Keratinocyte (primary cell): Measurements from ENCODE around the gene GPR157. TPM values are rescaled to one million over a fixed set of nuclear protein-coding genes. Genes with fewer than 3 reads are reported as not detected.
"Not testable (repeated sequence)": the region's sequence is repeated elsewhere in the genome, so short reads cannot be mapped to it uniquely, and the experiment has no call there.

Experiments
- DNase-seq: peaks from one replicate; pipeline ENCODE4 v3.0.0-alpha.2; 2011; ENCODE audit warnings: low read depth, missing footprints, low spot score
- FAIRE-seq: peaks from 2 replicates; lab custom pipeline; 2011; peaks lifted over from hg19 to GRCh38; lab: Jason Lieb, UNC
- H2AFZ ChIP-seq: 2 replicates; pipeline ENCODE4 v1.6.0; 2012; ENCODE audit warnings: low read length, control low read depth, inconsistent platforms; ENCODE audit not compliant: control insufficient read depth
- H3K27ac ChIP-seq: 2 replicates; pipeline ENCODE4 v1.5.1; 2011; ENCODE audit warnings: low read length; ENCODE audit not compliant: control insufficient read depth, insufficient read depth
- H3K27me3 ChIP-seq: 3 replicates; pipeline ENCODE4 v1.6.0; 2011; ENCODE audit warnings: low read length; ENCODE audit not compliant: control insufficient read depth, insufficient read depth; ENCODE audit errors: extremely low read depth
- H3K36me3 ChIP-seq, 2 experiments: 2 replicates in 1 of 2; 3 replicates in 1 of 2; pipeline ENCODE4 v1.5.1; 2011; ENCODE audit warnings: low read length in 2 of 2, mild to moderate bottlenecking in 1 of 2; ENCODE audit not compliant: control insufficient read depth in 2 of 2, insufficient read depth in 2 of 2; ENCODE audit errors: extremely low read depth in 1 of 2
- H3K4me1 ChIP-seq: 3 replicates; pipeline ENCODE4 v1.5.1; 2011; ENCODE audit warnings: low read length; ENCODE audit not compliant: control insufficient read depth, insufficient read depth; ENCODE audit errors: extremely low read depth
- H3K4me2 ChIP-seq: 3 replicates; pipeline ENCODE4 v1.6.0; 2011; ENCODE audit warnings: low read depth, low read length; ENCODE audit not compliant: control insufficient read depth, insufficient read depth; ENCODE audit errors: extremely low read depth
- H3K4me3 ChIP-seq, 3 experiments: fragments of 200-600 bp in 1 of 3; sonication (generic) in 1 of 3; 2 replicates in 2 of 3; 3 replicates in 1 of 3; pipeline ENCODE4 v1.5.1; 2011 to 2016; ENCODE audit warnings: low read length in 3 of 3, mild to moderate bottlenecking in 3 of 3, control low read depth in 2 of 3, inconsistent platforms in 1 of 3, low read depth in 1 of 3, mixed read lengths in 1 of 3, mixed run types in 1 of 3, moderate library complexity in 1 of 3; ENCODE audit not compliant: control insufficient read depth in 2 of 3, insufficient read depth in 2 of 3; ENCODE audit errors: extremely low read depth in 1 of 3
- H3K79me2 ChIP-seq: 2 replicates; pipeline ENCODE4 v1.6.0; 2012; ENCODE audit warnings: low read length; ENCODE audit not compliant: control insufficient read depth, insufficient read depth
- H3K9ac ChIP-seq: 3 replicates; pipeline ENCODE4 v1.6.0; 2011; ENCODE audit warnings: low read length; ENCODE audit not compliant: control insufficient read depth, insufficient read depth; ENCODE audit errors: extremely low read depth
- H3K9me1 ChIP-seq: 3 replicates; pipeline ENCODE4 v1.6.0; 2011; ENCODE audit warnings: low read length; ENCODE audit not compliant: control insufficient read depth, insufficient read depth; ENCODE audit errors: extremely low read depth
- H3K9me3 ChIP-seq: 2 replicates; pipeline ENCODE4 v1.5.1; 2012; ENCODE audit warnings: low read depth, low read length; ENCODE audit not compliant: control insufficient read depth
- H4K20me1 ChIP-seq: 3 replicates; pipeline ENCODE4 v1.6.0; 2011; ENCODE audit warnings: low read length; ENCODE audit not compliant: control insufficient read depth, insufficient read depth; ENCODE audit errors: extremely low read depth
- CTCF ChIP-seq, 3 experiments: IDR thresholded peaks in 1 of 3; conservative IDR thresholded peaks in 1 of 3; optimal IDR thresholded peaks in 1 of 3; 2 replicates in 2 of 3; 3 replicates in 1 of 3; pipeline versions ENCODE3 to v1.5.1; 2011; ENCODE audit warnings: low read length in 3 of 3, mild to moderate bottlenecking in 3 of 3, moderate library complexity in 2 of 3, control low read depth in 1 of 3, inconsistent platforms in 1 of 3; ENCODE audit not compliant: insufficient read depth in 2 of 3; ENCODE audit errors: extremely low read depth in 1 of 3
- EZH2 ChIP-seq: IDR thresholded peaks from one replicate; pipeline ENCODE4 v1.6.1; 2012; ENCODE audit warnings: inconsistent platforms, mild to moderate bottlenecking, low read length, moderate library complexity
- dilution Hi-C: fragments of 300-500 bp; cut with MboI; formaldehyde crosslinking; loops from one replicate; pipeline ENCODE4 v1.7.0; 2020; ENCODE audit warnings: low sequenced_read_pairs; ENCODE audit not compliant: extremely low pct_ligation_motif_present
- polyA plus RNA-seq, 5 experiments: library from polyadenylated mRNA; depleted of rRNA in 3 of 5; stranded (reverse) in 3 of 5; stranded (forward) in 1 of 5; unstranded in 1 of 5; fragments of >200 nt; gene quantifications; 1 replicate in 1 of 5; 2 replicates in 3 of 5; 3 replicates in 1 of 5; pipeline versions ENCODE4 v1.2.1 to v1.2.3, GENCODE V29; 2011 to 2012; ENCODE audit warnings: missing spikeins in 2 of 5, low read depth in 1 of 5, low replicate concordance in 1 of 5

GPR157 gene
- polyA plus RNA-seq, 1 donor (not counting 4 experiments of a cell fraction or from before 2014, with no cell fraction given), result 6.5 TPM

GRCh38 chr1:9126511-9126910, 2.4 kb downstream of the GPR157 start:
- Histone ChIP-seq H2AFZ (no peak overlapping the region), H3K27me3 (no peaks in the 10 kb centered on the region), H3K36me3 (no peaks in the 10 kb centered on the region), H3K9me3 (no peaks in the 10 kb centered on the region), H3K4me3 (peak overlapping the region in 1 of 3 experiments; percentile 92), H3K4me1 (peaks cover 43% of the 10 kb centered on the region), H3K79me2 (peaks cover 28% of the 10 kb centered on the region), H3K9ac (no peak overlapping the region), H4K20me1 (no peaks in the 10 kb centered on the region), H3K9me1 (no peaks in the 10 kb centered on the region), H3K4me2 (peak overlapping the region; percentile 99), H3K27ac (no peak overlapping the region)
- TF ChIP-seq CTCF (optimal IDR thresholded peaks at IDR 0.05 in 1 of 3, IDR thresholded peaks at IDR 0.05 in 1 of 3, conservative IDR thresholded peaks at IDR 0.05 in 1 of 3; ENCODE audit: extremely low read depth in 1 of 3, insufficient read depth in 2 of 3, low read length in 3 of 3), result no peak
- no peak for TF ChIP-seq EZH2
- no peak for DNase-seq
- dilution Hi-C loops, result no loop called here
- peak; percentile 53 for FAIRE-seq

GRCh38 chr1:9125847-9126246, 3.1 kb downstream of the GPR157 start:
- Histone ChIP-seq H3K4me1 (peaks cover 43% of the 10 kb centered on the region), H3K4me2 (peak overlapping the region; percentile 99), H3K79me2 (peaks cover 28% of the 10 kb centered on the region), H3K9ac (peak overlapping the region; percentile 8)
- H4K20me1 ChIP-seq, H3K9me1 ChIP-seq, H3K4me3 ChIP-seq, H3K9me3 ChIP-seq, H3K27me3 ChIP-seq, H2AFZ ChIP-seq, dilution Hi-C loops, H3K27ac ChIP-seq, FAIRE-seq, DNase-seq, H3K36me3 ChIP-seq: not testable (repeated sequence)

- no peak overlapping the region for H2AFZ ChIP-seq
- H3K27ac ChIP-seq, result no peak overlapping the region
- TF ChIP-seq CTCF (optimal IDR thresholded peaks at IDR 0.05 in 1 of 3, IDR thresholded peaks at IDR 0.05 in 1 of 3, conservative IDR thresholded peaks at IDR 0.05 in 1 of 3; ENCODE audit: extremely low read depth in 1 of 3, insufficient read depth in 2 of 3, low read length in 3 of 3) (no peak), EZH2 (no peak)
- no peaks in the 10 kb centered on the region for H3K9me3 ChIP-seq
- dilution Hi-C loops, result no loop called here
- FAIRE-seq (no peak), DNase-seq (no peak)
- H3K9me1 ChIP-seq, result no peaks in the 10 kb centered on the region
- peak overlapping the region; percentile 99 for H3K4me2 ChIP-seq
- H3K36me3 ChIP-seq, result peaks cover 0 to 3% of the 10 kb centered on the region in 2 experiments
- peaks cover 31% of the 10 kb centered on the region for H3K79me2 ChIP-seq
- no peaks in the 10 kb centered on the region for H3K27me3 ChIP-seq
- H3K4me3 ChIP-seq, result no peak overlapping the region
- H3K9ac ChIP-seq, result no peak overlapping the region
- H4K20me1 ChIP-seq, result no peaks in the 10 kb centered on the region
- H3K4me1 ChIP-seq, result peaks cover 43% of the 10 kb centered on the region
Measured at GRCh38 chr1:9125325-9125724, 3.6 kb downstream of the GPR157 start.

- dilution Hi-C loops, H3K9me1 ChIP-seq, FAIRE-seq, H3K9ac ChIP-seq, H3K36me3 ChIP-seq, H3K9me3 ChIP-seq, DNase-seq, H2AFZ ChIP-seq, H4K20me1 ChIP-seq, H3K27me3 ChIP-seq, H3K4me2 ChIP-seq, H3K27ac ChIP-seq, H3K4me3 ChIP-seq: not testable (repeated sequence)
- Histone ChIP-seq H3K4me1 (peaks cover 40% of the 10 kb centered on the region), H3K79me2 (peaks cover 35% of the 10 kb centered on the region)
Measured at GRCh38 chr1:9124389-9124788, 4.5 kb downstream of the GPR157 start.
